ENCODE measurements around the gene EHMT1.

The EHMT1 gene

DNA sequence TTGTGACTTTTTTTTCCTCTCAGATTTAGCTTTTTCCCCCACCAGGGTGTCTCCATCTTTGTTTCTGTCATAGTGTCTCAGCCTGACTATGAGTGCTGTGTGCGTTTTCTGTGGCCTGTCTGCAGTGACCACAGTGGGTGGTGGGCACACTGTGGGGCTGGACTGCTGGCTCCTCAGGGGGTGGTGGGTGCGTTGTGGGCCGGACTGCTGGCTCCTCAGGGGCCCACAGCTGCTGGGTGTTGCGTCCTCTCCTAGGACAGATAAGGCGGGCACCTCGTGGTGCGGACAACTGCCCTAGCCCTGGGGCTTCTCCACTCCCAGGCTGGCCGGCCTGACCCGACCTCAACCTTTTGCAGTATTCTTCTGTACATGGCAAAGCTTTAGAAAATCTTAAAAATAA is 100.4 kb downstream of the EHMT1 start:
- no peak for ATAC-seq
- no peak for TF ChIP-seq ZC3H10 (CRISPR knock-in tag; IDR thresholded peaks at IDR 0.05)
- no peak for TF ChIP-seq ISL1 (CRISPR knock-in tag; IDR thresholded peaks at IDR 0.05)
- no peak for TF ChIP-seq ARNTL (CRISPR knock-in tag; IDR thresholded peaks at IDR 0.05; ENCODE audit: borderline replicate concordance, low read depth)
- TF ChIP-seq CSDC2 (CRISPR knock-in tag; IDR thresholded peaks at IDR 0.05) = no peak
- TF ChIP-seq ESRRG (CRISPR knock-in tag; IDR thresholded peaks at IDR 0.05) = no peak
- no peak for TF ChIP-seq RARB (CRISPR knock-in tag; IDR thresholded peaks at IDR 0.05)
- TF ChIP-seq SNAI2 (CRISPR knock-in tag; IDR thresholded peaks at IDR 0.05) = no peak
- TF ChIP-seq, protein P1, sequence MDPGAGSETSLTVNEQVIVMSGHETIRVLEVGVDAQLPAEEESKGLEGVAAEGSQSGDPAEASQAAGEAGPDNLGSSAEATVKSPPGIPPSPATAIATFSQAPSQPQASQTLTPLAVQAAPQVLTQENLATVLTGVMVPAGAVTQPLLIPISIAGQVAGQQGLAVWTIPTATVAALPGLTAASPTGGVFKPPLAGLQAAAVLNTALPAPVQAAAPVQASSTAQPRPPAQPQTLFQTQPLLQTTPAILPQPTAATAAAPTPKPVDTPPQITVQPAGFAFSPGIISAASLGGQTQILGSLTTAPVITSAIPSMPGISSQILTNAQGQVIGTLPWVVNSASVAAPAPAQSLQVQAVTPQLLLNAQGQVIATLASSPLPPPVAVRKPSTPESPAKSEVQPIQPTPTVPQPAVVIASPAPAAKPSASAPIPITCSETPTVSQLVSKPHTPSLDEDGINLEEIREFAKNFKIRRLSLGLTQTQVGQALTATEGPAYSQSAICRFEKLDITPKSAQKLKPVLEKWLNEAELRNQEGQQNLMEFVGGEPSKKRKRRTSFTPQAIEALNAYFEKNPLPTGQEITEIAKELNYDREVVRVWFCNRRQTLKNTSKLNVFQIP (CRISPR knock-in tag; IDR thresholded peaks at IDR 0.05; ENCODE audit: borderline replicate concordance, low read depth) = no peak
- no peak for TF ChIP-seq BACH2 (CRISPR knock-in tag; IDR thresholded peaks at IDR 0.05; ENCODE audit: borderline replicate concordance)
- TF ChIP-seq ZNF8 (CRISPR knock-in tag; IDR thresholded peaks at IDR 0.05) = no peak
- TF ChIP-seq ZNF565 (CRISPR knock-in tag; conservative IDR thresholded peaks at IDR 0.05; ENCODE audit: low read depth) = no peak
- TF ChIP-seq TOX (CRISPR knock-in tag; IDR thresholded peaks at IDR 0.05; ENCODE audit: borderline replicate concordance) = no peak
- TF ChIP-seq, protein P2, sequence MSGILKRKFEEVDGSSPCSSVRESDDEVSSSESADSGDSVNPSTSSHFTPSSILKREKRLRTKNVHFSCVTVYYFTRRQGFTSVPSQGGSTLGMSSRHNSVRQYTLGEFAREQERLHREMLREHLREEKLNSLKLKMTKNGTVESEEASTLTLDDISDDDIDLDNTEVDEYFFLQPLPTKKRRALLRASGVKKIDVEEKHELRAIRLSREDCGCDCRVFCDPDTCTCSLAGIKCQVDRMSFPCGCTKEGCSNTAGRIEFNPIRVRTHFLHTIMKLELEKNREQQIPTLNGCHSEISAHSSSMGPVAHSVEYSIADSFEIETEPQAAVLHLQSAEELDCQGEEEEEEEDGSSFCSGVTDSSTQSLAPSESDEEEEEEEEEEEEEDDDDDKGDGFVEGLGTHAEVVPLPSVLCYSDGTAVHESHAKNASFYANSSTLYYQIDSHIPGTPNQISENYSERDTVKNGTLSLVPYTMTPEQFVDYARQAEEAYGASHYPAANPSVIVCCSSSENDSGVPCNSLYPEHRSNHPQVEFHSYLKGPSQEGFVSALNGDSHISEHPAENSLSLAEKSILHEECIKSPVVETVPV (CRISPR knock-in tag; IDR thresholded peaks at IDR 0.05) = no peak
- TF ChIP-seq, protein P3, sequence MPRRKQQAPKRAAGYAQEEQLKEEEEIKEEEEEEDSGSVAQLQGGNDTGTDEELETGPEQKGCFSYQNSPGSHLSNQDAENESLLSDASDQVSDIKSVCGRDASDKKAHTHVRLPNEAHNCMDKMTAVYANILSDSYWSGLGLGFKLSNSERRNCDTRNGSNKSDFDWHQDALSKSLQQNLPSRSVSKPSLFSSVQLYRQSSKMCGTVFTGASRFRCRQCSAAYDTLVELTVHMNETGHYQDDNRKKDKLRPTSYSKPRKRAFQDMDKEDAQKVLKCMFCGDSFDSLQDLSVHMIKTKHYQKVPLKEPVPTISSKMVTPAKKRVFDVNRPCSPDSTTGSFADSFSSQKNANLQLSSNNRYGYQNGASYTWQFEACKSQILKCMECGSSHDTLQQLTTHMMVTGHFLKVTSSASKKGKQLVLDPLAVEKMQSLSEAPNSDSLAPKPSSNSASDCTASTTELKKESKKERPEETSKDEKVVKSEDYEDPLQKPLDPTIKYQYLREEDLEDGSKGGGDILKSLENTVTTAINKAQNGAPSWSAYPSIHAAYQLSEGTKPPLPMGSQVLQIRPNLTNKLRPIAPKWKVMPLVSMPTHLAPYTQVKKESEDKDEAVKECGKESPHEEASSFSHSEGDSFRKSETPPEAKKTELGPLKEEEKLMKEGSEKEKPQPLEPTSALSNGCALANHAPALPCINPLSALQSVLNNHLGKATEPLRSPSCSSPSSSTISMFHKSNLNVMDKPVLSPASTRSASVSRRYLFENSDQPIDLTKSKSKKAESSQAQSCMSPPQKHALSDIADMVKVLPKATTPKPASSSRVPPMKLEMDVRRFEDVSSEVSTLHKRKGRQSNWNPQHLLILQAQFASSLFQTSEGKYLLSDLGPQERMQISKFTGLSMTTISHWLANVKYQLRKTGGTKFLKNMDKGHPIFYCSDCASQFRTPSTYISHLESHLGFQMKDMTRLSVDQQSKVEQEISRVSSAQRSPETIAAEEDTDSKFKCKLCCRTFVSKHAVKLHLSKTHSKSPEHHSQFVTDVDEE (CRISPR knock-in tag; IDR thresholded peaks at IDR 0.05) = no peak
- no peak for TF ChIP-seq PPARA (CRISPR knock-in tag; IDR thresholded peaks at IDR 0.05; ENCODE audit: borderline replicate concordance)
- TF ChIP-seq GLIS3 (CRISPR knock-in tag; IDR thresholded peaks at IDR 0.05) = no peak
- TF ChIP-seq ZFP3 (CRISPR knock-in tag; IDR thresholded peaks at IDR 0.05) = no peak
- TF ChIP-seq, protein P4, sequence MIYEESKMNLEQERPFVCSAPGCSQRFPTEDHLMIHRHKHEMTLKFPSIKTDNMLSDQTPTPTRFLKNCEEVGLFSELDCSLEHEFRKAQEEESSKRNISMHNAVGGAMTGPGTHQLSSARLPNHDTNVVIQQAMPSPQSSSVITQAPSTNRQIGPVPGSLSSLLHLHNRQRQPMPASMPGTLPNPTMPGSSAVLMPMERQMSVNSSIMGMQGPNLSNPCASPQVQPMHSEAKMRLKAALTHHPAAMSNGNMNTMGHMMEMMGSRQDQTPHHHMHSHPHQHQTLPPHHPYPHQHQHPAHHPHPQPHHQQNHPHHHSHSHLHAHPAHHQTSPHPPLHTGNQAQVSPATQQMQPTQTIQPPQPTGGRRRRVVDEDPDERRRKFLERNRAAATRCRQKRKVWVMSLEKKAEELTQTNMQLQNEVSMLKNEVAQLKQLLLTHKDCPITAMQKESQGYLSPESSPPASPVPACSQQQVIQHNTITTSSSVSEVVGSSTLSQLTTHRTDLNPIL (CRISPR knock-in tag; IDR thresholded peaks at IDR 0.05; ENCODE audit: low read depth) = no peak
- no peak for TF ChIP-seq ZFP30 (CRISPR knock-in tag; IDR thresholded peaks at IDR 0.05)

DNA sequence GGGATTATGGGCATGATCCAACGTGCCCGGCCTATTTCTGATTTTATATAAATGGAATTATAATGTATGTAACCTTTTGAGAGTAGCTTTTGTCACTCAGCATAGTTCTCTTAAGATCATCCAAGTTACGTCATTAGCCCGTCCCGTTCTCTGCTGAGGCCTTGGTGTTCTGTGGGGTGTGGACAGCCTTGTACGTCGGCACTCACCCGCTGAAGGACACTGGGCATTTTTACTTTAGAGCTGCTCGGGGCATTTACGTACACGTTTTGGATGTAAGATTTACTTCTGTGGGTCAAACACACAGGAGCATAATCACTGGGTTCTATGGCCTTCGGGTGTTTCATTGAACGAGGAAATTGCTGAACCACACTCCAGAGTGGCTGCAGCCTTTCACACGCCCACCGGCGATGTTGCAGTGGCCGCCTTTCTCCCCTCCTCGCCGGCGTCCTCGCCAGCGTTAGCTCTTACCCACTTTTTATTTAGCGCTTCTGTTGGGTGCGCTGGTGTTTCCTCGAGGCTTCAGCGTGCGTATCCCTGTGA is 101.8 kb downstream of the EHMT1 start:
- no peak for TF ChIP-seq CSDC2 (CRISPR knock-in tag; IDR thresholded peaks at IDR 0.05)
- no peak for TF ChIP-seq ZNF565 (CRISPR knock-in tag; conservative IDR thresholded peaks at IDR 0.05; ENCODE audit: low read depth)
- no peak for TF ChIP-seq TOX (CRISPR knock-in tag; IDR thresholded peaks at IDR 0.05; ENCODE audit: borderline replicate concordance)
- TF ChIP-seq TCF4 (CRISPR knock-in tag; IDR thresholded peaks at IDR 0.05; ENCODE audit: borderline replicate concordance) = no peak
- TF ChIP-seq, protein P1 (CRISPR knock-in tag; IDR thresholded peaks at IDR 0.05; ENCODE audit: borderline replicate concordance, low read depth) = no peak
- no peak for TF ChIP-seq OSR1 (CRISPR knock-in tag; IDR thresholded peaks at IDR 0.05)
- TF ChIP-seq, protein P2 (CRISPR knock-in tag; IDR thresholded peaks at IDR 0.05) = no peak
- no peak for TF ChIP-seq ZNF70 (CRISPR knock-in tag; IDR thresholded peaks at IDR 0.05)
- TF ChIP-seq ARNTL (CRISPR knock-in tag; IDR thresholded peaks at IDR 0.05; ENCODE audit: borderline replicate concordance, low read depth) = no peak
- no peak for TF ChIP-seq GLIS3 (CRISPR knock-in tag; IDR thresholded peaks at IDR 0.05)
- TF ChIP-seq ISL1 (CRISPR knock-in tag; IDR thresholded peaks at IDR 0.05) = no peak
- no peak for TF ChIP-seq SNAI2 (CRISPR knock-in tag; IDR thresholded peaks at IDR 0.05)
- no peak for TF ChIP-seq BACH2 (CRISPR knock-in tag; IDR thresholded peaks at IDR 0.05; ENCODE audit: borderline replicate concordance)
- TF ChIP-seq ZFP3 (CRISPR knock-in tag; IDR thresholded peaks at IDR 0.05) = no peak
- TF ChIP-seq ZFP30 (CRISPR knock-in tag; IDR thresholded peaks at IDR 0.05) = no peak
- TF ChIP-seq, protein P4 (CRISPR knock-in tag; IDR thresholded peaks at IDR 0.05; ENCODE audit: low read depth) = no peak
- no peak for TF ChIP-seq ZC3H10 (CRISPR knock-in tag; IDR thresholded peaks at IDR 0.05)
- ATAC-seq = no peak
